GM12874 (cell line): ENCODE data around the gene SSX2IP.

ENCODE experiments used
- TF ChIP-seq, protein P1 (sequence below): IDR thresholded peaks from 2 replicates; pipeline ENCODE4 v1.5.1; 2011; ENCODE audit warnings: low read depth, mild to moderate bottlenecking, control low read depth, low read length, moderate library complexity; ENCODE audit not compliant: insufficient read depth

Gene SSX2IP

GRCh38 chr1:84642774-84643173 lies 47.5 kb downstream of the SSX2IP start:
- TF ChIP-seq, protein P1, sequence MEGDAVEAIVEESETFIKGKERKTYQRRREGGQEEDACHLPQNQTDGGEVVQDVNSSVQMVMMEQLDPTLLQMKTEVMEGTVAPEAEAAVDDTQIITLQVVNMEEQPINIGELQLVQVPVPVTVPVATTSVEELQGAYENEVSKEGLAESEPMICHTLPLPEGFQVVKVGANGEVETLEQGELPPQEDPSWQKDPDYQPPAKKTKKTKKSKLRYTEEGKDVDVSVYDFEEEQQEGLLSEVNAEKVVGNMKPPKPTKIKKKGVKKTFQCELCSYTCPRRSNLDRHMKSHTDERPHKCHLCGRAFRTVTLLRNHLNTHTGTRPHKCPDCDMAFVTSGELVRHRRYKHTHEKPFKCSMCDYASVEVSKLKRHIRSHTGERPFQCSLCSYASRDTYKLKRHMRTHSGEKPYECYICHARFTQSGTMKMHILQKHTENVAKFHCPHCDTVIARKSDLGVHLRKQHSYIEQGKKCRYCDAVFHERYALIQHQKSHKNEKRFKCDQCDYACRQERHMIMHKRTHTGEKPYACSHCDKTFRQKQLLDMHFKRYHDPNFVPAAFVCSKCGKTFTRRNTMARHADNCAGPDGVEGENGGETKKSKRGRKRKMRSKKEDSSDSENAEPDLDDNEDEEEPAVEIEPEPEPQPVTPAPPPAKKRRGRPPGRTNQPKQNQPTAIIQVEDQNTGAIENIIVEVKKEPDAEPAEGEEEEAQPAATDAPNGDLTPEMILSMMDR, result no peak

DNA sequence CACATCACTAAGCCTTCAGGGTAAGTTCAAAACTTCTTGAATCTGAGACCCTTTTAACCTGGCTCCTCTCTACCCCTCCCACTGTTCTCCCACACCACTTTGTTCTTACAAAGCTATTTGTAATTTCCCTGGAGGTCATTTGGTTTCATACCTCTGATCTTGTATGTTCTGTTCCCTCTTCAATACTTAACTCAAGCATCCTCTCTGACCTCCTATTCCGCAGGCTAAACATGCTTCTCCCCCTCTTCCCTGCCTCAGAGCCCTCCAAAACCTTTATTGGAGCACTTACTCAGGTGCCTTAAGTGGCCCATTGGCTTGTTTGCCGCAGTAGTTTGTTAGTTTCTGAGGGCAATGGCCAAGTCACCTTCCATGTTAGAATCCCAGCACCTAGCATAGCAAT lies 54.8 kb downstream of the SSX2IP start:
- TF ChIP-seq, protein P1, result no peak

DNA sequence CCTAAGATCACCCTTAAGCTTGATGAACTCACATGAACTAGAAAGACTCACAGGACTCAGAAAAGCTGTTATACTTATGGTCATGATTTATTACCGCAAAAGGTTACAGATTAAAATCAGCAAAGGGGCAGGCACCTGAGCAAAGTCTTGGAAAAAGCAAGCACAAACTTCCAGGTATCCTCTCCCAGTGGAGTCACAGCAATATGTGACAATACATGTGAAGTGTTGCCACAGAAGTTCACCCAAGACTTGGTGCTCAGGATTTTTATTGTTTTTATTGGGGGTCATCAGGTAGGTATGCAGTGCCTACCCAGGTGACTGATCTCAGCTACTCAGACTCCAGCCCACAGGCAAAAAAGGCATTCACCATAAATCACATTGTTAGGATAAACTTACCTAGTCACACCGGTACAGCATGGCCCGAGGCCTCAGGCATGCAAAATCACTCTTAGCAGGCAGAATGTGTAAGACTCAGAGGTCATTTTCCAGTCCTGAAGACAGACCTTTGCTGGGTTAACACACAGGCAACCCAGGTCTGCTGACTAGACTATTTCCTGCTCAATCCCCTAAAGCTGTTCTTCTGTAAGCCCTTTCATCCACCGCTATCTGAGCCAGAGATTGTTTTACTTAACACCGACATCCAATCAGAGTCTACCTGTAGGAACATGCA lies 55.6 kb downstream of the SSX2IP start:
- TF ChIP-seq, protein P1, result no peak

DNA sequence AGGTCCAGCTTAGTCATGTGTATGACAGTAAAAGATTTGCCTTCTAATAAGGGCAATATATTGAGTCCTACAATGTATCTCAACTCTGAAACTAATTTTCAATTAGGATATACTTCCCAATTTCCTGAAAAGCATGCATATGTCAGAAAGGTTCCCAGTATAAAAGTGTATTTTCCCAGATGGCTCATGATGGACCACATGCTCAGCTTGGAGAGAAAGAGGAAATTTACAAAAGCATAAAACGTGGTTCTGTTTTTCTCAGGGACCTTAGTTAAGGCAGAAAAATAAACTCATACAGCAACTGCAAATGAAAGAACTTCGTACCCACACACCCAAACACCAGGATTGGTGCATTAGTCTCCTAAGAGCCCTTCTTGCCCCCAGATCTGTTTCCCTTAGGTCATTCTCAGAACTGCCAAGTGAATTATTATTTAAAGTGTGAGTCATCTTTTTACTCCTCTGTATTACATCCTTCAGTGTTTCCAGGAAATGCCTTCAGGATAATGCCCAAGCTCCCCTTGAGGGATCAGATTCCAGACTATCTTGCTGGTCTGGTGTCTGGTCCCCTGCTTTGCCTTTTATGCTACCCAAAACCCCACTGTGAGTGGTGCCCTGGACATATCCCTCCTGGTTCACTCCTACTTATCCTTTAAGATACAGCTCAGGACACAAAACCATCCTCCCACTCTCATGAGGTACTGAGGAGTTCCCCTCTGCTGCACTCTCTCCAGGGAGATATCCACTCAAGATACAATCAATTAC lies 57.4 kb downstream of the SSX2IP start:
- TF ChIP-seq, protein P1, result no peak

DNA sequence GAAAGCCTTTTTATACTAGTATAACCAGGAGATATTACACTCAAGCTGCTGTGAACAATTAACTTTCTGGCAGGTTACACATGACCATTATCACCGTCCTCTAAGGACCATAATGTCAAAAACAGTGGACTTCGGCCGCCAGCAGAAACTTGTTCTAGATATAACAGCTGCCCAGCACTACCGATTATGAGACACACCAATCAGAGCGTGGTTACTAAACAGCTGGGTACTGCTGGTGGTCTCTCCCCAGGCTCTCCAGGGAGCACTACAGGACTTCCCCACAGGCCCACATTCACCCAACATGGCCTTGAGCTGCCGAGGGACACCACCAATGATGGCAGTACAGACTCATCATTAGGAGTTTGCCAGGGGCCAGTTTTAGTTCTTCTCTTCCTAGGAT lies 58.1 kb downstream of the SSX2IP start:
- TF ChIP-seq, protein P1, result no peak

GRCh38 chr1:84624876-84625275 lies 65.4 kb downstream of the SSX2IP start:
- TF ChIP-seq, protein P1, result no peak

- TF ChIP-seq, protein P1, result no peak
Observed at GRCh38 chr1:84621553-84621952, 68.7 kb downstream of the SSX2IP start.
